ENCODE measurements around the gene DLGAP1. TPM values are rescaled to one million over a fixed set of nuclear protein-coding genes. Genes with fewer than 3 reads are reported as not detected.

The DLGAP1 gene
- polyA plus RNA-seq, 1 donor from 2014 or later: 4.5 TPM

GRCh38 chr18:3759099-3759498 is 696.0 kb downstream of the DLGAP1 start:
- no peaks in the 10 kb centered on the region for H3K9me3 ChIP-seq (ENCODE audit: low read length)
- H3K36me3 ChIP-seq (ENCODE audit: insufficient read depth, low read length): no peaks in the 10 kb centered on the region
- no peak overlapping the region for H3K4me3 ChIP-seq (ENCODE audit: low read length)
- H3F3A ChIP-seq (ENCODE audit: insufficient read depth, low read length, poor library complexity, severe bottlenecking): no peaks in the 10 kb centered on the region
- H3K79me2 ChIP-seq (replicated peaks; ENCODE audit: insufficient read depth, low read length): no peaks in the 10 kb centered on the region
- no peak overlapping the region for H3K9ac ChIP-seq (ENCODE audit: low read length)
- H3K27ac ChIP-seq (ENCODE audit: low read length): no peak overlapping the region
- no peaks in the 10 kb centered on the region for H3K27me3 ChIP-seq (ENCODE audit: insufficient read depth, low read depth, low read length)
- H4K20me1 ChIP-seq (ENCODE audit: insufficient read depth): no peaks in the 10 kb centered on the region
- no peak overlapping the region for H2AFZ ChIP-seq (ENCODE audit: low read depth, low read length)
- no peak overlapping the region for H3K4me2 ChIP-seq (ENCODE audit: low read length)
- H3K9me2 ChIP-seq (ENCODE audit: insufficient read depth, low read length): no peaks in the 10 kb centered on the region
- TF ChIP-seq MXI1 (conservative IDR thresholded peaks at IDR 0.05; ENCODE audit: poor library complexity, severe bottlenecking): no peak
- no peak for TF ChIP-seq POLR2AphosphoS5 (IDR thresholded peaks at IDR 0.05)
- no peak for TF ChIP-seq TAF1 (IDR thresholded peaks at IDR 0.05; ENCODE audit: low read depth)
- TF ChIP-seq RAD21 (conservative IDR thresholded peaks at IDR 0.05): no peak
- no peak for TF ChIP-seq SMC3 (conservative IDR thresholded peaks at IDR 0.05; ENCODE audit: poor library complexity)
- TF ChIP-seq, protein P1, sequence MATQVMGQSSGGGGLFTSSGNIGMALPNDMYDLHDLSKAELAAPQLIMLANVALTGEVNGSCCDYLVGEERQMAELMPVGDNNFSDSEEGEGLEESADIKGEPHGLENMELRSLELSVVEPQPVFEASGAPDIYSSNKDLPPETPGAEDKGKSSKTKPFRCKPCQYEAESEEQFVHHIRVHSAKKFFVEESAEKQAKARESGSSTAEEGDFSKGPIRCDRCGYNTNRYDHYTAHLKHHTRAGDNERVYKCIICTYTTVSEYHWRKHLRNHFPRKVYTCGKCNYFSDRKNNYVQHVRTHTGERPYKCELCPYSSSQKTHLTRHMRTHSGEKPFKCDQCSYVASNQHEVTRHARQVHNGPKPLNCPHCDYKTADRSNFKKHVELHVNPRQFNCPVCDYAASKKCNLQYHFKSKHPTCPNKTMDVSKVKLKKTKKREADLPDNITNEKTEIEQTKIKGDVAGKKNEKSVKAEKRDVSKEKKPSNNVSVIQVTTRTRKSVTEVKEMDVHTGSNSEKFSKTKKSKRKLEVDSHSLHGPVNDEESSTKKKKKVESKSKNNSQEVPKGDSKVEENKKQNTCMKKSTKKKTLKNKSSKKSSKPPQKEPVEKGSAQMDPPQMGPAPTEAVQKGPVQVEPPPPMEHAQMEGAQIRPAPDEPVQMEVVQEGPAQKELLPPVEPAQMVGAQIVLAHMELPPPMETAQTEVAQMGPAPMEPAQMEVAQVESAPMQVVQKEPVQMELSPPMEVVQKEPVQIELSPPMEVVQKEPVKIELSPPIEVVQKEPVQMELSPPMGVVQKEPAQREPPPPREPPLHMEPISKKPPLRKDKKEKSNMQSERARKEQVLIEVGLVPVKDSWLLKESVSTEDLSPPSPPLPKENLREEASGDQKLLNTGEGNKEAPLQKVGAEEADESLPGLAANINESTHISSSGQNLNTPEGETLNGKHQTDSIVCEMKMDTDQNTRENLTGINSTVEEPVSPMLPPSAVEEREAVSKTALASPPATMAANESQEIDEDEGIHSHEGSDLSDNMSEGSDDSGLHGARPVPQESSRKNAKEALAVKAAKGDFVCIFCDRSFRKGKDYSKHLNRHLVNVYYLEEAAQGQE (IDR thresholded peaks at IDR 0.05; ENCODE audit: borderline replicate concordance): no peak
- no peak for TF ChIP-seq EZH2 (IDR thresholded peaks at IDR 0.05; ENCODE audit: borderline replicate concordance, insufficient read depth, low read length, poor library complexity, severe bottlenecking)
- TF ChIP-seq, protein P2, sequence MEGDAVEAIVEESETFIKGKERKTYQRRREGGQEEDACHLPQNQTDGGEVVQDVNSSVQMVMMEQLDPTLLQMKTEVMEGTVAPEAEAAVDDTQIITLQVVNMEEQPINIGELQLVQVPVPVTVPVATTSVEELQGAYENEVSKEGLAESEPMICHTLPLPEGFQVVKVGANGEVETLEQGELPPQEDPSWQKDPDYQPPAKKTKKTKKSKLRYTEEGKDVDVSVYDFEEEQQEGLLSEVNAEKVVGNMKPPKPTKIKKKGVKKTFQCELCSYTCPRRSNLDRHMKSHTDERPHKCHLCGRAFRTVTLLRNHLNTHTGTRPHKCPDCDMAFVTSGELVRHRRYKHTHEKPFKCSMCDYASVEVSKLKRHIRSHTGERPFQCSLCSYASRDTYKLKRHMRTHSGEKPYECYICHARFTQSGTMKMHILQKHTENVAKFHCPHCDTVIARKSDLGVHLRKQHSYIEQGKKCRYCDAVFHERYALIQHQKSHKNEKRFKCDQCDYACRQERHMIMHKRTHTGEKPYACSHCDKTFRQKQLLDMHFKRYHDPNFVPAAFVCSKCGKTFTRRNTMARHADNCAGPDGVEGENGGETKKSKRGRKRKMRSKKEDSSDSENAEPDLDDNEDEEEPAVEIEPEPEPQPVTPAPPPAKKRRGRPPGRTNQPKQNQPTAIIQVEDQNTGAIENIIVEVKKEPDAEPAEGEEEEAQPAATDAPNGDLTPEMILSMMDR (IDR thresholded peaks at IDR 0.05; ENCODE audit: poor library complexity, severe bottlenecking): no peak

DNA sequence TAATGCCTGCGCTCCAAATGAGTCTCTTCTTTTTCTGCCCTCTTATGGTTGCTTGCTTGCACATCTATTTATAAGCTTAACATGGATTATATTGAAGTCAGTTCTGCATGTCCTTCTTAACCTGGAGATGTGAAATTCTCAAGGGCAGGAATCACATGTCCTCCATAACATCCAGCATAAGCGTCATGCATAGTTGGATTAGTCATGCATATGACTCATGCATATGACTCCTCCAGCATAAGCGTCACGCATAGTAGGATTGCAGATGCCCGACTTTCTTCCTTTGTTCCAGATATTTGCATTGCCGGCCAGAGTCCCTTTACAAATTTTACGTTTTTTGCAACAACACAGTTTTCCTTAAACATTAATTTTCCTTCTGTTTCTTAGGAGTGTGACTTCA is 696.6 kb downstream of the DLGAP1 start:
- Histone ChIP-seq H3K27me3 (ENCODE audit: insufficient read depth, low read depth, low read length) (no peaks in the 10 kb centered on the region), H2AFZ (ENCODE audit: low read depth, low read length) (no peak overlapping the region), H3K36me3 (ENCODE audit: insufficient read depth, low read length) (no peaks in the 10 kb centered on the region), H3K4me3 (ENCODE audit: low read length) (no peak overlapping the region), H4K20me1 (ENCODE audit: insufficient read depth) (no peaks in the 10 kb centered on the region), H3K9me2 (ENCODE audit: insufficient read depth, low read length) (no peaks in the 10 kb centered on the region), H3K9me3 (ENCODE audit: low read length) (no peaks in the 10 kb centered on the region), H3K79me2 (replicated peaks; ENCODE audit: insufficient read depth, low read length) (no peaks in the 10 kb centered on the region), H3K27ac (ENCODE audit: low read length) (no peak overlapping the region), H3K4me2 (ENCODE audit: low read length) (no peak overlapping the region), H3K9ac (ENCODE audit: low read length) (no peak overlapping the region), H3F3A (ENCODE audit: insufficient read depth, low read length, poor library complexity, severe bottlenecking) (no peaks in the 10 kb centered on the region)
- TF ChIP-seq POLR2AphosphoS5 (IDR thresholded peaks at IDR 0.05): no peak
- no peak for TF ChIP-seq EP300 (conservative IDR thresholded peaks at IDR 0.05; ENCODE audit: poor library complexity, severe bottlenecking)
- TF ChIP-seq SMC3 (conservative IDR thresholded peaks at IDR 0.05; ENCODE audit: poor library complexity): no peak
- no peak for TF ChIP-seq EZH2 (IDR thresholded peaks at IDR 0.05; ENCODE audit: borderline replicate concordance, insufficient read depth, low read length, poor library complexity, severe bottlenecking)
- TF ChIP-seq, protein P2 (IDR thresholded peaks at IDR 0.05; ENCODE audit: poor library complexity, severe bottlenecking): no peak
- TF ChIP-seq RAD21 (conservative IDR thresholded peaks at IDR 0.05): no peak
- no peak for TF ChIP-seq MXI1 (conservative IDR thresholded peaks at IDR 0.05; ENCODE audit: poor library complexity, severe bottlenecking)
- TF ChIP-seq, protein P1 (IDR thresholded peaks at IDR 0.05; ENCODE audit: borderline replicate concordance): no peak
- TF ChIP-seq TAF1 (IDR thresholded peaks at IDR 0.05; ENCODE audit: low read depth): no peak

Data from neural cell (in vitro differentiated cells).